Measurements from ENCODE around the gene CXCL8.
"Not testable (repeated sequence)": the region's sequence is repeated elsewhere in the genome, so short reads cannot be mapped to it uniquely, and the experiment has no call there.

The CXCL8 gene

GRCh38 chr4:73740353-73740778 is at the start of gene CXCL8:
TSS of gene CXCL8 (plus strand) at chr4:73740569. CDS start at chr4:73740659, 90 bp downstream.
- DNase-seq (ENCODE audit: low spot score) = no peak

- not testable (repeated sequence) for DNase-seq (ENCODE audit: low spot score)
Measured at GRCh38 chr4:73691201-73691600, 49.2 kb upstream of the CXCL8 start.

GRCh38 chr4:73691759-73692158 is 48.6 kb upstream of the CXCL8 start:
- no peak for DNase-seq (ENCODE audit: low spot score)

GRCh38 chr4:73692254-73692653 is 48.1 kb upstream of the CXCL8 start:
- no peak for DNase-seq (ENCODE audit: low spot score)

- no peak for DNase-seq (ENCODE audit: low spot score)
Measured at GRCh38 chr4:73692701-73693100, 47.7 kb upstream of the CXCL8 start.

- DNase-seq (ENCODE audit: low spot score) = no peak
Measured at GRCh38 chr4:73693811-73694210, 46.6 kb upstream of the CXCL8 start.

- DNase-seq (ENCODE audit: low spot score) = peak; percentile 22
Measured at GRCh38 chr4:73698217-73698616, 42.2 kb upstream of the CXCL8 start.

GRCh38 chr4:73701116-73701515 is 39.3 kb upstream of the CXCL8 start:
- no peak for DNase-seq (ENCODE audit: low spot score)

GRCh38 chr4:73702796-73703287 is 37.5 kb upstream of the CXCL8 start:
- DNase-seq (ENCODE audit: low spot score) = no peak

- no peak for DNase-seq (ENCODE audit: low spot score)
Measured at GRCh38 chr4:73703320-73703719, 37.0 kb upstream of the CXCL8 start.

GRCh38 chr4:73704314-73705055 is 35.9 kb upstream of the CXCL8 start:
- DNase-seq (ENCODE audit: low spot score) = no peak

GRCh38 chr4:73705056-73705432 is 35.3 kb upstream of the CXCL8 start:
- DNase-seq (ENCODE audit: low spot score) = no peak

GRCh38 chr4:73705721-73706120 is 34.6 kb upstream of the CXCL8 start:
- no peak for DNase-seq (ENCODE audit: low spot score)

- no peak for DNase-seq (ENCODE audit: low spot score)
Measured at GRCh38 chr4:73706811-73707210, 33.6 kb upstream of the CXCL8 start.

- no peak for DNase-seq (ENCODE audit: low spot score)
Measured at GRCh38 chr4:73707269-73707875, 33.0 kb upstream of the CXCL8 start.

GRCh38 chr4:73707918-73708577 is 32.3 kb upstream of the CXCL8 start:
- DNase-seq (ENCODE audit: low spot score) = no peak

GRCh38 chr4:73709451-73710033 is 30.8 kb upstream of the CXCL8 start:
- DNase-seq (ENCODE audit: low spot score) = no peak

GRCh38 chr4:73710094-73710493 is 30.3 kb upstream of the CXCL8 start:
- DNase-seq (ENCODE audit: low spot score) = no peak

- DNase-seq (ENCODE audit: low spot score) = no peak
Measured at GRCh38 chr4:73711989-73712388, 28.4 kb upstream of the CXCL8 start.

- no peak for DNase-seq (ENCODE audit: low spot score)
Measured at GRCh38 chr4:73713650-73714049, 26.7 kb upstream of the CXCL8 start.

- DNase-seq (ENCODE audit: low spot score) = no peak
Measured at GRCh38 chr4:73714647-73715046, 25.7 kb upstream of the CXCL8 start.

GRCh38 chr4:73715659-73716058 is 24.7 kb upstream of the CXCL8 start:
- no peak for DNase-seq (ENCODE audit: low spot score)

All from NAMALWA (cell line).